Brain microvascular endothelial cell (primary cell): ENCODE results near the gene KRTAP5-9.

Experiments used
- DNase-seq: peaks from one replicate; pipeline ENCODE4 v3.0.0-alpha.2; 2020
- H3K27ac ChIP-seq: fragments of 250-450 bp; sonication (Bioruptor Pico); 2 replicates; pipeline ENCODE4 v1.5.1; 2020; ENCODE audit warnings: mild to moderate bottlenecking, moderate library complexity
- H3K27me3 ChIP-seq: fragments of 250-450 bp; sonication (Bioruptor Pico); replicated peaks from 2 replicates; pipeline ENCODE4 v1.5.1; 2020; ENCODE audit warnings: mild to moderate bottlenecking
- H3K36me3 ChIP-seq: fragments of 250-450 bp; sonication (Bioruptor Pico); replicated peaks from 2 replicates; pipeline ENCODE4 v1.5.1; 2020; ENCODE audit warnings: mild to moderate bottlenecking
- H3K4me3 ChIP-seq: 2 replicates; pipeline ENCODE4 v1.5.1; 2011; ENCODE audit warnings: low read depth, mild to moderate bottlenecking, control low read depth, low read length, moderate library complexity
- in situ Hi-C: cut with HindIII; loops from 2 replicates; pipeline ENCODE4 v1.10.0; 2017; ENCODE audit warnings: low sequenced_read_pairs, low pct_ligation_motif_present
- TF ChIP-seq, protein P1 (sequence below): IDR thresholded peaks from 2 replicates; pipeline ENCODE4 v1.5.1; 2011; ENCODE audit warnings: low read depth, mild to moderate bottlenecking, moderate library complexity, low read length, control low read depth, inconsistent platforms; ENCODE audit errors: missing control alignments

KRTAP5-9 gene

DNA sequence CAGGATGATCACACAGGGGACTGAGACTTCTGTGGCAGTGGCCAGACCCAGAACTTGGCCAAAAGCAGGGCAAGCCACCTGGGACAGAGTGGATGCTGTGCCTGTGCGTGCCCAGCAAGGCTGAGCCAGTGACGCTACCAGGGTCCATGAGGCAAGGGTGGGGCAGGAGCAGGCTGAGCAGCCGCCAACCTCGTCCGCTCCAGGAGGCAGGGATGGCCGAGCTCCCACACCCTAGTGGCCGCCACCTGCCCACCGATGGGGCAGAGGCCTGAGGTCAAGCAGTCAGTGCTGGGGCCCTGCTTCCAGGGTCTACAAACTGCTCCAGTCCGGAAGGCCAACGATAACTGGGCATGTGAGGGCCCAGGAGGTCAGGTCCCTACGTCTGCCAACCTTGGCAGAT is 7.3 kb downstream of the KRTAP5-9 start:
- TF ChIP-seq, protein P1, sequence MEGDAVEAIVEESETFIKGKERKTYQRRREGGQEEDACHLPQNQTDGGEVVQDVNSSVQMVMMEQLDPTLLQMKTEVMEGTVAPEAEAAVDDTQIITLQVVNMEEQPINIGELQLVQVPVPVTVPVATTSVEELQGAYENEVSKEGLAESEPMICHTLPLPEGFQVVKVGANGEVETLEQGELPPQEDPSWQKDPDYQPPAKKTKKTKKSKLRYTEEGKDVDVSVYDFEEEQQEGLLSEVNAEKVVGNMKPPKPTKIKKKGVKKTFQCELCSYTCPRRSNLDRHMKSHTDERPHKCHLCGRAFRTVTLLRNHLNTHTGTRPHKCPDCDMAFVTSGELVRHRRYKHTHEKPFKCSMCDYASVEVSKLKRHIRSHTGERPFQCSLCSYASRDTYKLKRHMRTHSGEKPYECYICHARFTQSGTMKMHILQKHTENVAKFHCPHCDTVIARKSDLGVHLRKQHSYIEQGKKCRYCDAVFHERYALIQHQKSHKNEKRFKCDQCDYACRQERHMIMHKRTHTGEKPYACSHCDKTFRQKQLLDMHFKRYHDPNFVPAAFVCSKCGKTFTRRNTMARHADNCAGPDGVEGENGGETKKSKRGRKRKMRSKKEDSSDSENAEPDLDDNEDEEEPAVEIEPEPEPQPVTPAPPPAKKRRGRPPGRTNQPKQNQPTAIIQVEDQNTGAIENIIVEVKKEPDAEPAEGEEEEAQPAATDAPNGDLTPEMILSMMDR: no peak
- no peak for DNase-seq
- no peak overlapping the region for H3K27ac ChIP-seq
- no peaks in the 10 kb centered on the region for H3K27me3 ChIP-seq
- in situ Hi-C loops: no loop called here
- no peak overlapping the region for H3K4me3 ChIP-seq
- no peaks in the 10 kb centered on the region for H3K36me3 ChIP-seq

DNA sequence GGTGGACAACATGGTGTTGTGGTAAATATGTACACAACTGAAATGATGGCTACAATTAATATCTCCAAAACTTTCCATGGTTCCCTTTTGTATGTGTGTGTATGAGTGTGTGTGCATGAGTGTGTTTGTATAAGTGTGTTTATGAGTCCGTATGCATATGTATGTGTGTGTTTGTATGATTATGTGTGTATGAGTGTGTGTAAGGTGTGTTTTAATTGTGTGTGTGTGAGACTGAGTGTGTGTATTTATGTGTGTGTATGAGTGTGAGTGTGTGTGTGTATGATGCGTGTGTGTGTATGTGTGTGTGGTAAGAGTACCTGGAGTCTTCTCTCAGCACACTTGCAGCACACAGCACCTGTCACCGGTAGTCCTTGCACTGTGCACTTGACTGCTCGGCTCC is 7.8 kb downstream of the KRTAP5-9 start:
- no peak for DNase-seq
- Histone ChIP-seq H3K36me3 (no peaks in the 10 kb centered on the region), H3K27ac (no peak overlapping the region), H3K4me3 (no peak overlapping the region), H3K27me3 (no peaks in the 10 kb centered on the region)
- TF ChIP-seq, protein P1: no peak
- in situ Hi-C loops: no loop called here

DNA sequence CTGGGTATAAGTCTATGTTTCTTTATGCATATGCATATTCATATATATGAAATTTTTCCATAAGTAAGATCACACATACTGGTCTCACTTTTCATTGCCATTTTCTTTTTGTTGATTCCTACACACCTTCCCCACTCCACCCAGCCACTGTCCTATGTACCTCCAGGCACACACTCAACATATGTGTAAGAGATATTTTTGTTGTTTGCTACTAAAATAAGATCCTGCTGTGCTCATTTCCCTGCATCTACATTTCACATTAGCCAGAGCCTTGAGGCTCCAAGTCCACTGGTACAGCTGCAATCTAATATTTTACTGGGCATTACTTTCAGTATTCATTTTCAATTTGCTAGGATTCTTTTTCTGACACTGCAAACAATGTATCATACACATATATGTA is 9.0 kb downstream of the KRTAP5-9 start:
- Histone ChIP-seq H3K27me3 (no peaks in the 10 kb centered on the region), H3K36me3 (no peaks in the 10 kb centered on the region), H3K4me3 (no peak overlapping the region), H3K27ac (no peak overlapping the region)
- TF ChIP-seq, protein P1: no peak
- no peak for DNase-seq
- in situ Hi-C loops: no loop called here

DNA sequence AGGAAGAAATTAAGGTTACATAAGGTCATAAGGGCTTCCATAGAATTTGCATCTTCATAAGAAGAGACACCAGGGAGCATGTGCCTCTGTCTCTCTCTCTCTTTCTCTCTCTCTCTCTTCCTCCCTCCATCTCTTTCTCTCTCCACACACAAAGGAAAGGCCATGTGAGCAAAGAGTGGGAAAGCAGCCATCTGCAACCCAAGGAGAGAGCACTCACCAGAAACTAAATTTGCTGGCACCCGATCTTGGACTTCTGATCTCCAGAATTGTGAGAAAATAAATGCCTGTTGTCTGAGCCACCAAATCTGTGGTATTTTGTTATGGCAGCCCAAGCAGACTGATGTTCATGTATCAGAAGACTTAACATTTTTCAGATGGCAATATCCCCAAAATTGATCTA is 10.8 kb downstream of the KRTAP5-9 start:
- DNase-seq: no peak
- in situ Hi-C loops: no loop called here
- TF ChIP-seq, protein P1: no peak

DNA sequence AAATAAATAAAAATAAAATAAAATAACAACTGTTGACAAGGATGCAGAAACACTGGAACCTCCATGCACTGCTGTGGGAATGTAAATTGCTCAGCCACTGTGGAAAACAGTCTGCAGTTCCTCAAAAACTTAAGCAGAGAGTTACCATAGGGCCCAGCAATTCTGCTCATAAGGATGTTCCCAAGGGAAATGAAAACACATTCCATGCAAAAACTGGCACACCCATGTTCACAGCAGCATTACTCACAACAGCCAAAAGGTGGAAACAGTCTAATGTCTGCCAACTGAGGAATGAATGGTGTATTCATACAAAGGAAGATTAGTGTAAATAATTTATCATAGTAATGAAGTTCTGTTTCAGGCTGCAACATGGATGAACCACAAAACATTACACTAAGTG is 13.9 kb downstream of the KRTAP5-9 start:
- no peaks in the 10 kb centered on the region for H3K27me3 ChIP-seq
- H3K4me3 ChIP-seq: no peak overlapping the region
- in situ Hi-C loops: no loop called here
- DNase-seq: no peak
- no peaks in the 10 kb centered on the region for H3K36me3 ChIP-seq
- TF ChIP-seq, protein P1: no peak
- H3K27ac ChIP-seq: no peak overlapping the region

More for the DNA sequence above, 10.8 kb downstream of the KRTAP5-9 start:
- no peaks in the 10 kb centered on the region for H3K36me3 ChIP-seq
- H3K4me3 ChIP-seq: no peak overlapping the region
- H3K27ac ChIP-seq: no peak overlapping the region
- H3K27me3 ChIP-seq: no peaks in the 10 kb centered on the region

DNA sequence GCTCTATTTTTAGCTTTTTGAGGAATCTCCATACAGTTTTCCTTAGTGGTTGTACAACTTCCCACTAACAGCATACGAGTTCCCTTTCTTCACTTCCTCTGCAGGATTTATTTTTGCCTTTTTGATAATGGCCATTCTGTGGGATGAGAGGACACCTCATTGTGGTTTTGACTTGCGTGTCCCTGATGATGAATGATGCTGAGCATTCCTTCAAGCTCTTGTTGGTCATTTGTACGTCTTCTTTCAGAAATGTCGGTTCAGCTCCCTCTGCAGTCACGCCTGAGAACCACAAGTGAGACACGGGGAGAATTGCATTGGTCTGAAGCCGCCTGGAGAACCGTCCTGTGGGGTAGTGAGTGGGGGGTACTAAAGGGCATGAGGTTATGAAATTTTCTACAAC is 15.2 kb downstream of the KRTAP5-9 start:
- Histone ChIP-seq H3K4me3 (no peak overlapping the region), H3K27ac (no peak overlapping the region), H3K36me3 (no peaks in the 10 kb centered on the region), H3K27me3 (no peaks in the 10 kb centered on the region)
- peak; percentile 72 for DNase-seq
- TF ChIP-seq, protein P1: peak; percentile 64
- in situ Hi-C loops: no loop called here
